HG02870 (cell line): ENCODE data around the gene KRTAP22-1.

Experiments
- ATAC-seq: cut with Tn5 transposase; IDR thresholded peaks from one replicate; pipeline ENCODE4 v1.9.1; 2021; ENCODE audit warnings: mild to moderate bottlenecking, moderate library complexity; ENCODE audit not compliant: unreplicated experiment

KRTAP22-1 gene

DNA sequence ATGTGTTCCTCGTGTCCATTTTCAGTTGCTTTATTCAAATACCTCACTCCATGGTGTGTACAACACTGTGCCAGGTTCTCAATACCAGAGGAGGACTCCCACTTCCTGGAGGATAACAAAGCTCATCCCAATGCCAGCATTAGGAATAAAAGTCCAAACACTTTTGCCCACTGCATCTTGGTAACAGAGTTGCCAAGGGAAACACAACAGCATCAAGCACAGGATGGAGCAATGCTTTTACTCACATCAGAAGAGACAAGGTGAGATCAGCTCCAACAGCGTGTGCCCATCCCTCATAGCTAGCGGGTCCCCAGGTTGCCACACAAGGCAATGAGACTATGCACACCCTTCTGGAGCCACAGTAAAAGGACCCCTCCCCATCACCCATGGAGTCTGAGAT, 22.5 kb downstream of the KRTAP22-1 start:
- ATAC-seq, result no peak

DNA sequence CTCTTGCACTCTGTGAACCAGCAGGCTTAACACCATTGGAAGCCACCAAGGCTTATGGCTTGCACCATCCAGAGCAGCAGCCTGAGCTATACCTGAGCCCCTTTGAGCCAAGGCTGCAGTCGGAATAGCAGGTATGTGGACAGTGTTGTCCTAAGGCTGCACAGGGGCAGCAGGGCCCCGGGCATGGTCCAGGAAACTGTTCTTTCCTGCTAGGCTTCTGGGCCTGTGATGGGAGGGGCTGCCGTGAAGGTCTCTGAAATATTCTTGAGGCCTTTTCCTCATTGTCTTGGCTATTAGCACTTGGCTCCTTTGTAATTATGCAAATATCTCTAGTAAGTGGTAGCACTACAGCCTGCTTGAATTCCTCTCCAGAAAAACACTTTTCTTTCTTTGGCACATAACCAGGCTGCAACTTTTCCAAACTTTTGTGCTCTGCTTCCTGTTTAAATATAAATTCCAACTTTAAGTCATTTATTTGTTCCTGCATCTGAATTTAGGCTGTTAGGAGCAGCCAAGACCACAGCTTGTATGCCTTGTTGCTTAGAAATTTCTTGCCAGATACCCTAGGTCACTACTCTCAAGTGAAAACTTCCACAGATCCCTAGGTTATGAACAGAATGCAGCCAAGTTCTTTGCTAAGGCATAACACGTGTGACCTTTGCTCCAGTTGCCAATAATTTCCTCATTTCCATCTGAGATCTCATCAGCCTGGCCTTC, 24.7 kb downstream of the KRTAP22-1 start:
- ATAC-seq, result no peak

GRCh38 chr21:30628109-30628508, 27.2 kb downstream of the KRTAP22-1 start:
- ATAC-seq, result no peak

GRCh38 chr21:30629200-30629599, 28.3 kb downstream of the KRTAP22-1 start:
- ATAC-seq, result no peak

- no peak for ATAC-seq
Measured at GRCh38 chr21:30634906-30635305, 34.0 kb downstream of the KRTAP22-1 start, which contains the start of gene KRTAP20-2. Gene KRTAP20-2 (plus strand): TSS chr21:30635206. CDS start chr21:30635264, 58 bp downstream.

- ATAC-seq, result no peak
Measured at GRCh38 chr21:30638686-30639085, 37.8 kb downstream of the KRTAP22-1 start.

- ATAC-seq, result no peak
Measured at GRCh38 chr21:30642564-30642963, 41.7 kb downstream of the KRTAP22-1 start, which contains the start of gene KRTAP20-3. Gene KRTAP20-3 (plus strand): TSS chr21:30642864.

DNA sequence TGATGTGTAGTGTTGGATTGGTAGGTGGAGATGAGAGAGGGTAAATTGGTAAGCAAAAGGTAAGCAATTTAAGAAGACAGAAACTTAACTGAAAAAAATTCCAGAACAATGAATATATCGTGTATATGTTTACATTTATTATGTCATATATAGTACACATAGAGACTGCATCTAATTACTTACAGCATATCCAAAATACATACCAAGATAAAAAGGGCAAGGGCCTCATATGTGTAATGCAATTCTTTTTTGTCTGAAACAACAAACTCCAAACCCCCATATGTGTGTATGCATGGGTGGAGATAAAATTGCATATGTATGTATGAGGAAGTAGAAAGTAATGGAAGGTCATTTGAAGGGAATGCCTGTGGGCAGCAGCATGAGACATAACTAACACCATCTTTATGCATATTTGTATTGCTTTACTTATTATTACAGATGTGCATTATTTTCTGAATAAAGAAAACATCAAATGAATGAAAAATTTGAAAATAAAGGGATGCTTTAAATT, 46.1 kb downstream of the KRTAP22-1 start:
- no peak for ATAC-seq
